GM18909 (cell line): ENCODE results near the gene OR2D3.
"Not testable (repeated sequence)": the region's sequence is repeated elsewhere in the genome, so short reads cannot be mapped to it uniquely, and the experiment has no call there.

Experiments
- ATAC-seq: cut with Tn5 transposase; IDR thresholded peaks from one replicate; pipeline ENCODE4 v1.9.1; 2021; ENCODE audit warnings: mild to moderate bottlenecking; ENCODE audit not compliant: unreplicated experiment, poor library complexity

Gene OR2D3

GRCh38 chr11:6920702-6921101 is at the start of gene OR2D3:
TSS of gene OR2D3 (plus strand) at chr11:6921002. CDS start at chr11:6921002, 0 bp downstream.
- ATAC-seq = no peak

DNA sequence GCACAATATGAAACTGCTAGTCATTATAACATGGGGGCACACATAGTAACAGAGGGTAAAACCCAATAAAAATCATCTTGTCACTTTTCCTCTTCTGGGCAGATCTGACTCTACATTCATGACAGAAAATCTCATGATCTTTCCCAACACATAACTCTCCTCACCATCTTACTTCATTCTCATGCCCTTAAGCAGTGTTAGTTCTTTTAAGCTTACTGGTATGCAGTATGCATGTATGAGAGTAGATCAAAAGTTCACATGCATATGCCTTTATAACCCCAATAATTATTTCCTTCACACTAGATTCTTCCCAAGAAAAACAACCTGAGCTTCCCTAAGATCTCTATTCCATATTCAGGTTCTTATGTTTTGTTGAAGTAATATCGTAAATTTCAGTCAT is 49.5 kb upstream of the OR2D3 start:
- ATAC-seq = no peak

DNA sequence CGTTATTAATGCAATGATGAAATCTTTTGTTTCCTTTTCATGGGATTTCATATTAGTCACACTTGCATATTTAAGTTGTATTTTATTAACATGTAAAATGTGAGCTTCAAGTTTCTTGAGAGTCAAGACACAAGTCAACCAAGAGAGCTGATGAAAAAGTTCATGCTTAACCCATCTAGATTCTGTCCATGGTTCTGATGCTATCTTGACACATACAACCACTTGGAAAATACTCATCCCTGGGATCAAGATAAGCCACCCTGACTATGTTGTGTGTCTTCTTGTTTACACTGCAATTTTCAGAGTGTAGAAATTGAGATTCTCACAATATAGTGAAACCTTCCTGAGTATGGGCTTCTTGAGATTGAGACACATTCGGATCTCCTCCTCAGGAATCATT is 45.0 kb upstream of the OR2D3 start:
- no peak for ATAC-seq

GRCh38 chr11:6876325-6876724 is 44.5 kb upstream of the OR2D3 start, which contains the start of gene OR10A4:
TSS of gene OR10A4 (plus strand) at chr11:6876625. CDS start at chr11:6876648, 23 bp downstream.
- no peak for ATAC-seq

DNA sequence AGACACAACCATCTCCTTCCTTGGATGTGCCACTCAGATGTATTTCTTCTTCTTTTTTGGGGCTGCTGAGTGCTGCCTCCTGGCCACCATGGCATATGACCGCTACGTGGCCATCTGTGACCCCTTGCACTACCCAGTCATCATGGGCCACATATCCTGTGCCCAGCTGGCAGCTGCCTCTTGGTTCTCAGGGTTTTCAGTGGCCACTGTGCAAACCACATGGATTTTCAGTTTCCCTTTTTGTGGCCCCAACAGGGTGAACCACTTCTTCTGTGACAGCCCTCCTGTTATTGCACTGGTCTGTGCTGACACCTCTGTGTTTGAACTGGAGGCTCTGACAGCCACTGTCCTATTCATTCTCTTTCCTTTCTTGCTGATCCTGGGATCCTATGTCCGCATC is 43.9 kb upstream of the OR2D3 start:
- no peak for ATAC-seq

- no peak for ATAC-seq
Observed at GRCh38 chr11:6882751-6883150, 38.1 kb upstream of the OR2D3 start.

- ATAC-seq = not testable (repeated sequence)
Observed at GRCh38 chr11:6887711-6888110, 33.1 kb upstream of the OR2D3 start.

GRCh38 chr11:6888830-6889229 is 32.0 kb upstream of the OR2D3 start:
- ATAC-seq = no peak

- no peak for ATAC-seq
Observed at GRCh38 chr11:6889835-6890234, 31.0 kb upstream of the OR2D3 start.

DNA sequence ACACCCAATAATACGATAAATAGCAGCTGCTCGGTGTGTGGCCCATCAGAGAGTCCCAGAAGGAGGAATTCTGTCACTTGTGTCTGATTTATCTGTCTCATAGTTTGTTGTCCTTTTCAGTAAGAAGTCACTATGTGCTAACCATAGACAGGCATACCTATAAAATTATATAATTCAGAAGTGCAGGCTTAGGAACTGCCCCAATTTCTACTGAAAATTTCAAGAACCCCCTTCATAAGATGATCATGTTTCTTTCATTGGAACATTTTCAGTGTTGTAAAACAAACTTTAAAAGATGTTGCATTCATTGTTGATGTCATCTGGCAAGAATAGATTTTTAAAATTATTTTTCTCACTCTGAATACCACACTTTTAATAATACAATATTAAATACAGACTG is 28.4 kb upstream of the OR2D3 start, which contains the start of gene OR2D2:
Gene OR2D2, minus strand, starts transcription at position 101 of the 400 bp plus-strand sequence. Its CDS starts 0 bp downstream, at position 101.
- no peak for ATAC-seq

GRCh38 chr11:6894097-6894496 is 26.7 kb upstream of the OR2D3 start:
- ATAC-seq = no peak

DNA sequence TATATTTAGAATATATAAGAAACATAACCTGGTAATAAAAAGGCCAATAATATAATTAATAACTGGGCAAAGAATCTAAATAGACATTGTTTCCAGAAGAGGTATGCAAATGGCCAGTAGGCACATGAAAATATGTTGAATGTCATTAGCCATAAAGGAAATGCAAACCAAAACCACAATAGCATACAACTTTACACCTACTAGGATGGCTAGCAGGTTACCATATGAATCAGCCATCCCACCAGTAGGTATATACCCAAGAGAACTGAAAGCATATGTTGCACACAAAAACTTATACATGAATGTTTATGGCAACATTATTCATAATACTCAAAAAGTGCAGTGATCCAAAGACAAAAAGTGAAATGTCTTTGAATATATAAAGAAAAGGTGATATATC is 25.8 kb upstream of the OR2D3 start:
- peak; percentile 91 for ATAC-seq

GRCh38 chr11:6898911-6899310 is 21.9 kb upstream of the OR2D3 start:
- ATAC-seq = no peak

- no peak for ATAC-seq
Observed at GRCh38 chr11:6900327-6900999, 20.3 kb upstream of the OR2D3 start.

DNA sequence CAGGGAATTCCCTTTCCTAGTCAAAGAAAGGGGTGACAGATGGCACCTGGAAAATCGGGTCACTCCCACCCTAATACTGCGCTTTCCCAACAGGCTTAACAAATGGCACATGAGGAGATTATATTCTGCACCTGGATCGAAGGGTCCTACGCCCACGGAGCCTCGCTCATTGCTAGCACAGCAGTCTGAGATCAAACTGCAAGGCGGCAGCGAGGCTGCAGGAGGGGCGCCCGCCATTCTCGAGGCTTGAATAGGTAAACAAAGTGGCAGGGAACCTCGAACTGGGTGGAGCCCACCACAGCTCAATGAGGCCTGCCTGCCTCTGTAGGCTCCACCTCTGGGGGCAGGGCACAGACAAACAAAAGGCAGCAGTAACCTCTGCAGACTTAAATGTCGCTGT is 16.0 kb upstream of the OR2D3 start:
- ATAC-seq = not testable (repeated sequence)

DNA sequence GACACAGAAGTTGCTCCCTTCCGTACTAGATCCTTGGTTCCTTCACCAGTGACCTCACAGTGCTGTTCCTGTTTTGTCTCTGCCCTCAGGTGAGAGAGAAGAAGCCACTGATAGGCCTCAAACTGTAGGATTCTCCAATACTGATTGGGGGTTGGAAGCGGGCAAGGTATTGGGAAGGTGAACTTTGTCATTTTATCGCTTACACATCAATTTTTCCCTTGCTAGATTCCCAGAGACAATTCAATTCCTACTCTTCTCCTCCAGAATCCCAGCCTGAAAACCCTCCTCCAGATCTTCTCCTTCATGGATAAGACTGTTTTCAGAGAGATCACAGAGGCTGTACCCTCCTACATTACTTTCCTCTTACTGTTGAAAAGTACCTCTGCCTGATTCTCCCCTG is 9.4 kb upstream of the OR2D3 start:
- no peak for ATAC-seq

- ATAC-seq = no peak
Observed at GRCh38 chr11:6911948-6912347, 8.9 kb upstream of the OR2D3 start.

GRCh38 chr11:6919698-6920097 is 1.1 kb upstream of the OR2D3 start:
- ATAC-seq = no peak

DNA sequence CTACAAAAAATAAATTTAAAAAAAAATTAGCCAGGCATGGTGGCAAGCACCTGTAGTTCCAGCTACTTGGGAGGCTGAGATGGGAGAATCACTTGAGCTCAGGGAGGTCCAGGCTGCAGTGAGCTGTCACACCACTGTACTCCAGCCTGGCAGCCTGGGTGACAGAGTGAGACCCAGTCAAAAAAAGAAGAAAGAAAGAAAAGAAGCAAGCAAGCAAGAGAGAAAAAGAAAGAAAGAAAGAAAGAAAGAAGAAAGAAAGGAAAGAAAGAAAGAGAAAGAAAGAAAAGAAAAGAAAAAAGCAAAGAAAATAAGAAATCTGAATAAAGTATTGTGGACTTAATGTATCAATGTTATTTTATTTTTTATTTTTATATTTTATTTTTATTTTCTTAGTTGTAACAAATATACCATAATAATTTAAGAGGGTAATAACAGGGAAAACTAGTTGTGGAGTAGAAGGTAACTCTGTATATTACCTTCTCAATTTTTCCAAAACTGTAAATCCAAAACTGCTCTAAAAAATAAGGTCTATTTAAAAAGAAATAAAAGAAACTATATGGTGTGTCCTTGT is 4.3 kb downstream of the OR2D3 start:
- no peak for ATAC-seq

DNA sequence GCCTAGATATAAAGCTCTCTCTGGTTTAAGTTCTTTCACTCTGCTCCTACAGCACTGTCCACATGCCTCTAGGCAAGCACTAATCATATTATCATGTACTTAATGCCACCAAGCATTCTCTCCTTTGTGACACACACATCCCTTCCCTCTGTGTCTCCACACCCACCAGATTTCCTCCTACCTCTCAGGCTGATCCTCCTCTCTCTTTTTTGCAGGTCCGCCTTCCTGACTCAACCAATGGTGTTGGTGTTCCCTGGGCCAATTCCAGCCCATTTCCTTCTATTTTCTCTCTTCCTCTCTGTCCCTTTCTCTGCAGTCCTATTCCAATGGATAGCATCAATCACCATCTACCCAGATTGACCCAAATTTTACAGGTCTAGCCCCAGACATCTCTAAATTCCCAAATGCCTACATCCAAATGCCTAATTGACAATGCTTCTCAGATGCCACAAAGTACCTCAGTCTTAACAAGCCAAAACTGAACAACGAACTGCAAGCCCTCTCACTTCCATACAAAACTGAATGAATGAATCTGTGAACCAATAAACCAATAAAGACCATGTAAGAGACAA is 4.9 kb downstream of the OR2D3 start:
- ATAC-seq = peak; percentile 18

DNA sequence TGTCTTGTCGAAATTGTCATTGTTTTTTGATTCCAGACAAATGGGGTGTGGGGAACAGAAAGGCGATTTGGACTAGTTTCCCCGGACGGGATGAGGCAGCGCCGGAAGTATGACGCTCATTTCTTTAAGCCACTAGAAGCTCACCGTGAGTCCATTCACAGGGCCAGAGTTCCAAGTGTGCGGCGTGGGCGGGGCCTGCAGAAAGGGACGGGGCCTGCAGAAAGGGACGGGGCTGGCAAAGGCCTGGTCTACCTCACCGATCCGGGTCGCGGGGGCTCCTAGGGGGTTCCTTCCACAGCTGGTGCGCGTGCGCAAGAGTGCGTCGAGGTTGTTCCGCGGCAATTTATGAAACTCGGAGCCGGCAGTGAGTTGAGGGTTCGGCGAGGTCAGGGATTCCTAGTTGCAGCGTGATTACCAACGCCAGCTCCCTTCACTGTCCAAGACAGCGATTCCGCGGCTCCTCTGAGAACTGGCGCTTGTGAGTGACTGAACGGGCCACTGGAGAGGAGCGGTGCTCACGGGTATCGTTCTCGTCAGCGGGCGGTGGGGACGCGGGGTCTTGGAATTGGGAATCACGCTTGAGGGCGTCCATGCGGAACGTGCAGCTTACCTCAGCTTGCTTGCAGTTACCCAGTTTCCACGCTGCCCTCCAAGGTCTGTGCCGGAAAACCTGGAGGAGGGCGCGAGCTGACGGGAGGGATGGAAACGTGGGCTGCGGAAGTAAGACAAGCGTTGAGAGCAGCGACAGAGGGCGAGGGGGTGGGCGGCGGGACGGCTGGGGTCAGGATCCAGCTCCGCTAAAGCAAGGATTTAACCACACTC is 5.6 kb downstream of the OR2D3 start, which contains the start of gene ZNF215:
Gene ZNF215, plus strand, starts transcription at position 219 of the 822 bp plus-strand sequence. CDS start 5,847 bp downstream, outside the sequence.
- ATAC-seq = peak; percentile 74
